Gastroesophageal sphincter (tissue), 3 donors: ENCODE results near the gene ATRN.

Experiments
- CTCF ChIP-seq, 4 experiments: fragments of 200-600 bp in 2 of 4; fragments of 450-650 bp in 2 of 4; sonication (generic) in 1 of 4; IDR thresholded peaks; one replicate each; pipeline ENCODE4 v1.5.1; 2017 to 2019; ENCODE audit warnings: antibody characterized with exemption in 4 of 4, mild to moderate bottlenecking in 2 of 4, moderate library complexity in 2 of 4
- EP300 ChIP-seq: sonication (generic); formaldehyde crosslinking; IDR thresholded peaks from one replicate; pipeline ENCODE4 v1.6.1; 2017; ENCODE audit warnings: antibody characterized with exemption, mild to moderate bottlenecking
- POLR2A ChIP-seq, 2 donors: fragments of 450-650 bp; IDR thresholded peaks; one replicate each; pipeline ENCODE4 v1.6.1; 2017; ENCODE audit warnings: antibody characterized with exemption in 2 of 2, mild to moderate bottlenecking in 2 of 2, moderate library complexity in 1 of 2
- POLR2AphosphoS5 ChIP-seq: sonication (generic); formaldehyde crosslinking; IDR thresholded peaks from one replicate; pipeline ENCODE4 v1.6.1; 2017; ENCODE audit warnings: antibody characterized with exemption

DNA sequence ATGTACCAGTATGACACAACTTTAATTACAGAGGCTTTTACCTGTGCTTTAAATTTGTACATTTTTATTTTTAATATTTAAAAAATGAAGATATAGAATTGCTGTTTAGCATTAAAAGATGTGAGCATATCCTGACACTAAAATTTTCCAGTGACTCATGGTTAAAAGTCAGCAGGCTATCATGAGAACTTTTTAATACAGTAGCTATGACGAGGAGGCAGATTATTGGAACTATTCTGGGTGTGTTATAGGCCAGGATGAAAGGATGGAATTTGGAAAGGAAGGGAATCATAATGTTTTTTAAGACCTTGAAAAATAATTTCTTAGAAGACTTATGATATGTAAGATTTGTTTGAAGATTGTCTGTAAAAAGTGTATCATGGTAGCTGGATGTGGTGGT is 101.3 kb downstream of the ATRN start:
- TF ChIP-seq CTCF (IDR thresholded peaks at IDR 0.05): no peak
- no peak for TF ChIP-seq POLR2A (IDR thresholded peaks at IDR 0.05)
- no peak for TF ChIP-seq POLR2AphosphoS5
- no peak for TF ChIP-seq EP300
